Measurements from ENCODE around the gene CDC6.
A peak's percentile ranks its signal among the peaks of the same experiment; 100 is the strongest.

Gene CDC6

GRCh38 chr17:40337351-40337750 lies 49.7 kb downstream of the CDC6 start:
- no peak overlapping the region for H3K4me3 ChIP-seq (replicated peaks; ENCODE audit: low read depth, low read length)
- TF ChIP-seq CTCF (IDR thresholded peaks at IDR 0.05; ENCODE audit: low read length, missing control alignments), result no peak
- no peak for DNase-seq (ENCODE audit: low read depth)

- DNase-seq (ENCODE audit: low read depth), result no peak
- H3K4me3 ChIP-seq (replicated peaks; ENCODE audit: low read depth, low read length), result no peak overlapping the region
- no peak for TF ChIP-seq CTCF (IDR thresholded peaks at IDR 0.05; ENCODE audit: low read length, missing control alignments)
Observed at GRCh38 chr17:40338058-40338457, 50.4 kb downstream of the CDC6 start.

- TF ChIP-seq CTCF (IDR thresholded peaks at IDR 0.05; ENCODE audit: low read length, missing control alignments), result no peak
- DNase-seq (ENCODE audit: low read depth), result no peak
- no peak overlapping the region for H3K4me3 ChIP-seq (replicated peaks; ENCODE audit: low read depth, low read length)
Observed at GRCh38 chr17:40338941-40339649, 51.4 kb downstream of the CDC6 start.

GRCh38 chr17:40340327-40340726 lies 52.6 kb downstream of the CDC6 start:
- H3K4me3 ChIP-seq (replicated peaks; ENCODE audit: low read depth, low read length), result no peak overlapping the region
- no peak for DNase-seq (ENCODE audit: low read depth)
- no peak for TF ChIP-seq CTCF (IDR thresholded peaks at IDR 0.05; ENCODE audit: low read length, missing control alignments)

- peak overlapping the region; percentile 84 for H3K4me3 ChIP-seq (replicated peaks; ENCODE audit: low read depth, low read length)
- TF ChIP-seq CTCF (IDR thresholded peaks at IDR 0.05; ENCODE audit: low read length, missing control alignments), result no peak
- DNase-seq (ENCODE audit: low read depth), result peak; percentile 79
Observed at GRCh38 chr17:40340880-40341807, 53.5 kb downstream of the CDC6 start.

GRCh38 chr17:40341808-40342503 lies 54.3 kb downstream of the CDC6 start:
- peak overlapping the region; percentile 84 for H3K4me3 ChIP-seq (replicated peaks; ENCODE audit: low read depth, low read length)
- no peak for TF ChIP-seq CTCF (IDR thresholded peaks at IDR 0.05; ENCODE audit: low read length, missing control alignments)
- peak; percentile 71 for DNase-seq (ENCODE audit: low read depth)

Measured in fibroblast of pulmonary artery (primary cell).